Lung (tissue), 12 donors: ENCODE results near the gene ABR. TPM values are rescaled to one million over a fixed set of nuclear protein-coding genes. Genes with fewer than 3 reads are reported as not detected.
A peak's percentile ranks its signal among the peaks of the same experiment; 100 is the strongest.

Experiments
- ATAC-seq: fragments of 200-7000 bp; cut with Tn5 transposase; one replicate; pipeline ENCODE4 v1.9.1; 2020; ENCODE audit warnings: moderate number of reproducible peaks; ENCODE audit not compliant: insufficient read depth, low FRiP score
- DNase-seq, 3 donors: peaks; one replicate each; pipeline ENCODE4 v3.0.0-alpha.2; 2013 to 2017
- H3K27ac ChIP-seq, 2 donors: one replicate each; pipeline ENCODE4 v1.5.1; 2013; ENCODE audit warnings: mild to moderate bottlenecking in 2 of 2, moderate library complexity in 2 of 2, control low read depth in 1 of 2, inconsistent platforms in 1 of 2, low read depth in 1 of 2, low read length in 1 of 2
- H3K27me3 ChIP-seq, 3 donors: one replicate each; pipeline ENCODE4 v1.5.1; 2013; ENCODE audit warnings: low read length in 2 of 3; ENCODE audit not compliant: control insufficient read depth in 3 of 3, insufficient read depth in 3 of 3
- H3K36me3 ChIP-seq, 4 donors: one replicate each; pipeline ENCODE4 v1.5.1; 2013; ENCODE audit warnings: low read length in 4 of 4, mild to moderate bottlenecking in 1 of 4, moderate library complexity in 1 of 4; ENCODE audit not compliant: control insufficient read depth in 4 of 4, insufficient read depth in 4 of 4
- H3K4me1 ChIP-seq, 5 donors: one replicate each; pipeline ENCODE4 v1.5.1; 2013; ENCODE audit warnings: low read length in 5 of 5, mild to moderate bottlenecking in 2 of 5, moderate library complexity in 1 of 5; ENCODE audit not compliant: control insufficient read depth in 5 of 5, insufficient read depth in 5 of 5
- H3K4me3 ChIP-seq: one replicate; pipeline ENCODE4 v1.5.1; 2013; ENCODE audit warnings: mild to moderate bottlenecking, control low read depth, moderate library complexity
- H3K9ac ChIP-seq, 2 donors: one replicate each; pipeline ENCODE4 v1.5.1; 2013; ENCODE audit warnings: low read length in 2 of 2, control low read depth in 1 of 2; ENCODE audit not compliant: insufficient read depth in 1 of 2
- H3K9me3 ChIP-seq, 4 donors: one replicate each; pipeline ENCODE4 v1.5.1; 2013; ENCODE audit warnings: low read length in 3 of 4, mild to moderate bottlenecking in 1 of 4, moderate library complexity in 1 of 4; ENCODE audit not compliant: control insufficient read depth in 4 of 4, insufficient read depth in 3 of 4
- WGBS, 2 donors: extraction: QIAGEN DNeasy Blood & Tissue Kit; methylation state at CpG; one replicate each; pipeline ENCODE4 v1.1.7; 2013; 5-methylcytosine and 5-hydroxymethylcytosine counted together
- polyA plus RNA-seq, 2 donors: library from polyadenylated mRNA; stranded (reverse); fragments of 200-250 nt; gene quantifications; one replicate each; pipeline ENCODE4 v1.2.1, GENCODE V29; 2013
- total RNA-seq, 2 donors: library from RNA; depleted of rRNA in 1 of 2; stranded (reverse); fragments of >200 nt in 1 of 2; gene quantifications; one replicate each; pipeline ENCODE4 v1.2.1, GENCODE V29; 2014 to 2021
- TF ChIP-seq, protein P1 (sequence below): IDR thresholded peaks from 2 replicates; pipeline ENCODE4 v1.5.1; 2012; ENCODE audit warnings: mild to moderate bottlenecking; ENCODE audit errors: control extremely low read depth, extremely low read depth
- donor health status: control.
- donor health status: control.
- donor health status: Bipolar disorder and iron deficiency.
- donor health status: healthy.
- donor health status: DM: yes; HTN: yes; CAD: no.

ABR gene
- total and polyA plus RNA-seq, 4 donors, result 54.8 to 187 (median 70.2) TPM

DNA sequence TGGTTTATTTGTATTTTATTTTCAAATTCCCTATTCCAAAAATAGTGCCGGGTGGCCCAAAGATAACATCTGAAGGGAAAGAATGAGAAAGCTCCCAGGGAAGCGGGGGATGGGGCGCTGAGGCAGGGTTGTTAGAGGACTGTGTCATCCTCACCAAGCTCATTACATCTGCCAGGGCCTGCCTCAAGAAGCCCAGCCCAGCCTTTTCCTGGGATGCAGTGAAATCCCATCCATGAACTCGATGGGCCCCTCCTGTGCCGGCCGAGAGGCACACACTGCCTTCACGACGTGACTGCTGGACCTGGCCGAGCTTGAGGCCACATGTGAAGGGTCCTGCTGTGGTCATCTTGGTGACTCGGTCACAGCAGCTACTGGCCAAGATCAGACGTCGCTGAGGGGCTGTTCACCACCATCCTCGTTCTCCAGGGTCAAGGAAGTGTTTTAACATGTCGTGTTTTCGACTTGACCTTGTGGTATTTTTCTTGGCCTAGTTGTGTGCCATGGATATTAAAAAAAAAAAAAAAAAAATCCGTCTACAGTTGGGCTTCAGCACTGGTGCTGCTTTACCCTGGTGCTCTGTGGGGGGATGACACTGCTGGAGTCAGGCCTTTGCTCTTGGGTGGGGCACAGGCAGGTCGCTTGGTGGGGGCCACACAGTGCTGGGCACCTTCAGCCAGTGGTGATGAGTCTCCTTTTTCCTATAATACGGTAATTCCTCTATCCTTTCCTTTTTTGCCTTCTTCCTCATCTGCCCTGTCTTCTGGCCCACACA lies 178.0 kb downstream of the ABR start:
- H3K4me3 ChIP-seq, result no peak overlapping the region
- DNase-seq (peak in 2 of 3 donors; percentile 48 to 59), ATAC-seq (no peak)
- H3K36me3 ChIP-seq, result peaks cover 0 to 40% (median 23%) of the 10 kb centered on the region in 4 donors
- no peaks in the 10 kb centered on the region for H3K27me3 ChIP-seq
- H3K4me1 ChIP-seq, result peaks cover 6 to 89% (median 39%) of the 10 kb centered on the region in 5 donors
- no peaks in the 10 kb centered on the region for H3K9me3 ChIP-seq
- H3K27ac ChIP-seq, result peak overlapping the region; percentile 61 to 63
- peak overlapping the region in 1 of 2 donors; percentile 75 for H3K9ac ChIP-seq
- TF ChIP-seq, protein P1, sequence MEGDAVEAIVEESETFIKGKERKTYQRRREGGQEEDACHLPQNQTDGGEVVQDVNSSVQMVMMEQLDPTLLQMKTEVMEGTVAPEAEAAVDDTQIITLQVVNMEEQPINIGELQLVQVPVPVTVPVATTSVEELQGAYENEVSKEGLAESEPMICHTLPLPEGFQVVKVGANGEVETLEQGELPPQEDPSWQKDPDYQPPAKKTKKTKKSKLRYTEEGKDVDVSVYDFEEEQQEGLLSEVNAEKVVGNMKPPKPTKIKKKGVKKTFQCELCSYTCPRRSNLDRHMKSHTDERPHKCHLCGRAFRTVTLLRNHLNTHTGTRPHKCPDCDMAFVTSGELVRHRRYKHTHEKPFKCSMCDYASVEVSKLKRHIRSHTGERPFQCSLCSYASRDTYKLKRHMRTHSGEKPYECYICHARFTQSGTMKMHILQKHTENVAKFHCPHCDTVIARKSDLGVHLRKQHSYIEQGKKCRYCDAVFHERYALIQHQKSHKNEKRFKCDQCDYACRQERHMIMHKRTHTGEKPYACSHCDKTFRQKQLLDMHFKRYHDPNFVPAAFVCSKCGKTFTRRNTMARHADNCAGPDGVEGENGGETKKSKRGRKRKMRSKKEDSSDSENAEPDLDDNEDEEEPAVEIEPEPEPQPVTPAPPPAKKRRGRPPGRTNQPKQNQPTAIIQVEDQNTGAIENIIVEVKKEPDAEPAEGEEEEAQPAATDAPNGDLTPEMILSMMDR, result no peak
- 73 to 78% methylated on average over 18 of the region's 18 CpGs for WGBS, 2 donors

DNA sequence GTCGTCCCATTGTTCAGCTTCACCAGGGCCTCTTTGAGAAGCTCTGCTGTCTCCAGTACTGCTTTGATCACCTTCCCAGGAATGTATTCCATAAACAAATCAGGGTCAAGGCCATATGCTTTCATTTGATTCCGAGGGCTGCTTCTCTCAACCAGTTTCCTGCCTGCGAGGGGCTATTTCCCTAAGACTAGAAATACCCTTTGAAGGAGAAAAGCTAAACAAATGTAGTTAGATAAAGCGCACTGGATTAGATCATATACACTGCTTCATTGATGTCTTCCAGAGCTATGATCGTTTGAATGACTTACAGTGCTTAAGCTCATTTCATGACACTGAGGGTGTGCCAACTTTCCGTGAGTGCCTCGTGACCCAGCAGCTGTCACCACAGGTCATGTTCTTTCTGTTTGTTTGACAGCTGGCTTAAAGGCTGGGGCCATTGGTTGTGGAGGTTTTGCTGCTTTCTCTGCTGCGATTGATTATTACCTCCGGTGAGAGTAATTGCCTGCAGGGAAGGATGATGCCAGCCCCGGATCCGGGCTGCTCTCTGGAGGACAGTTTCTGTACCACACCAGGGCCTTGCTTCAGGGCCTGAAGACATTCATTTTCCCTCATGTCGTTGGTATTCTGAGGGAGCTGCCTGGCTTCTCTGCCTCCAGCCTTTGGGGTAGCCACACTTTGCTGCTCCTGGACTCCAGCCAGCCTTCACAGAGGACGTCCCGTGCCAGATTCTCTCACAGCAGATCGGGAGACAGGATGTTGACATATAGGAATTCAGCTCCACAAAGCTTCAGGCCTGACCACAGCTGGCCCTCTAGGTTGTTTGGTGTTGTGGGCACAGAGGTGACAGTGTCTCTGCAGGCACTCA lies 179.0 kb downstream of the ABR start:
- peak overlapping the region in 1 of 2 donors; percentile 75 for H3K9ac ChIP-seq
- H3K9me3 ChIP-seq, result no peaks in the 10 kb centered on the region
- H3K4me3 ChIP-seq, result no peak overlapping the region
- 54 to 68% methylated on average over 15 of the region's 15 CpGs for WGBS, 2 donors
- peak overlapping the region; percentile 18 to 61 for H3K27ac ChIP-seq
- H3K4me1 ChIP-seq, result peaks cover 0 to 82% (median 32%) of the 10 kb centered on the region in 5 donors
- DNase-seq, result peak; percentile 92 to 95 (median 94)
- peaks cover 0 to 33% (median 23%) of the 10 kb centered on the region in 4 donors for H3K36me3 ChIP-seq
- no peak for ATAC-seq
- no peaks in the 10 kb centered on the region for H3K27me3 ChIP-seq
- TF ChIP-seq, protein P1, result no peak

DNA sequence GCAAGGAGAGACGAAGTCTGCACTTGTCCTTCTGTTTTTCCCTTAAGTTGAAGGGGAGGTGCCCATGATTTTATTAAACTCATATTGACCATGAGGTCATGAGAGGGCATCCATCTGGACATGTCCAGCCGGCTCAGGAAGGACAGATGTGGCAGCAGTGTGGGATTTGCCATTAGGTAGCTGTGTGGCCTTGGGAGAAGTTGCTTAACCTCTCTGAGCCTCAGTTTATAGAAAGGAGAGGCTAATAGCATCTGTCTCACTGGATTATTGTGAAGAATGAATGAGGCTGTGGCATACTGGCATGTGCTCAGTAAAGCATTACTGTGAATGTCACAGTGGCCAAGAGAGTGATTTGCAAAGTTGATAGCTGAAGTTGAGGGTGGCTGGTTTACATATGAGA lies 181.7 kb downstream of the ABR start:
- TF ChIP-seq, protein P1, result no peak
- H3K9me3 ChIP-seq, result no peaks in the 10 kb centered on the region
- 49 to 64% methylated on average over 2 of the region's 2 CpGs for WGBS, 2 donors
- H3K27ac ChIP-seq, result peak overlapping the region in 1 of 2 donors; percentile 17
- H3K9ac ChIP-seq, result peak overlapping the region in 1 of 2 donors; percentile 67
- H3K27me3 ChIP-seq, result no peaks in the 10 kb centered on the region
- no peak for ATAC-seq
- no peak for DNase-seq
- peaks cover 0 to 19% (median 14%) of the 10 kb centered on the region in 4 donors for H3K36me3 ChIP-seq
- no peak overlapping the region for H3K4me3 ChIP-seq
- peaks cover 0 to 55% (median 16%) of the 10 kb centered on the region in 5 donors for H3K4me1 ChIP-seq
